Activated CD8-positive, alpha-beta memory T cell treated with anti-CD3 and anti-CD28 coated beads for 4 hours (primary cell): Measurements from ENCODE around the gene SH3PXD2A.

Experiments used
- DNase-seq, 2 donors: peaks; one replicate each; pipeline ENCODE4 v3.0.0-alpha.2; 2020; ENCODE audit warnings: low read depth in 2 of 2

SH3PXD2A gene

GRCh38 chr10:103724074-103724473, 131.3 kb downstream of the SH3PXD2A start:
- no peak for DNase-seq

GRCh38 chr10:103723557-103723956, 131.8 kb downstream of the SH3PXD2A start:
- no peak for DNase-seq

- DNase-seq = no peak
These were observed 132.7 kb downstream of the SH3PXD2A start for GRCh38 chr10:103722632-103723031.

- DNase-seq = no peak
These were observed 134.4 kb downstream of the SH3PXD2A start for GRCh38 chr10:103720964-103721335.

GRCh38 chr10:103720328-103720963, 134.9 kb downstream of the SH3PXD2A start:
- no peak for DNase-seq

- DNase-seq = no peak
These were observed 136.3 kb downstream of the SH3PXD2A start for GRCh38 chr10:103719036-103719435.

GRCh38 chr10:103718247-103718620, 137.1 kb downstream of the SH3PXD2A start:
- DNase-seq = no peak

GRCh38 chr10:103717341-103718246, 137.8 kb downstream of the SH3PXD2A start:
- DNase-seq = no peak

GRCh38 chr10:103716206-103717160, 138.9 kb downstream of the SH3PXD2A start:
- DNase-seq = no peak

GRCh38 chr10:103715430-103715829, 139.9 kb downstream of the SH3PXD2A start:
- DNase-seq = no peak

GRCh38 chr10:103714232-103714891, 141.0 kb downstream of the SH3PXD2A start:
- no peak for DNase-seq

- DNase-seq = no peak
These were observed 141.7 kb downstream of the SH3PXD2A start for GRCh38 chr10:103713676-103714075.

GRCh38 chr10:103712898-103713498, 142.4 kb downstream of the SH3PXD2A start:
- peak; percentile 54 to 67 for DNase-seq

GRCh38 chr10:103712146-103712545, 143.2 kb downstream of the SH3PXD2A start:
- no peak for DNase-seq

- no peak for DNase-seq
These were observed 143.9 kb downstream of the SH3PXD2A start for GRCh38 chr10:103711351-103711994.

- no peak for DNase-seq
These were observed 144.9 kb downstream of the SH3PXD2A start for GRCh38 chr10:103710490-103710889.

GRCh38 chr10:103709341-103709920, 145.9 kb downstream of the SH3PXD2A start:
- no peak for DNase-seq

- DNase-seq = no peak
These were observed 146.6 kb downstream of the SH3PXD2A start for GRCh38 chr10:103708627-103709288.

GRCh38 chr10:103707956-103708626, 147.3 kb downstream of the SH3PXD2A start:
- DNase-seq = no peak
